TTC549 (cell line): ENCODE measurements around the gene CAMKMT.

Experiments used
- FAIRE-seq: peaks from 2 replicates; lab custom pipeline; 2012; peaks lifted over from hg19 to GRCh38; lab: Jason Lieb, UNC

Gene CAMKMT

GRCh38 chr2:44444881-44445280 lies 83.1 kb downstream of the CAMKMT start:
- no peak for FAIRE-seq

GRCh38 chr2:44448860-44449527 lies 87.2 kb downstream of the CAMKMT start:
- no peak for FAIRE-seq

- no peak for FAIRE-seq
These were observed 88.3 kb downstream of the CAMKMT start for GRCh38 chr2:44450082-44450481.

- FAIRE-seq = no peak
These were observed 89.1 kb downstream of the CAMKMT start for GRCh38 chr2:44450806-44451205.

GRCh38 chr2:44452069-44452583 lies 90.4 kb downstream of the CAMKMT start:
- FAIRE-seq = no peak

- no peak for FAIRE-seq
These were observed 91.5 kb downstream of the CAMKMT start for GRCh38 chr2:44453259-44453658.

- peak; percentile 26 for FAIRE-seq
These were observed 94.1 kb downstream of the CAMKMT start for GRCh38 chr2:44455877-44456276.

GRCh38 chr2:44456946-44457345 lies 95.2 kb downstream of the CAMKMT start:
- FAIRE-seq = peak; percentile 19

- FAIRE-seq = no peak
These were observed 98.0 kb downstream of the CAMKMT start for GRCh38 chr2:44459739-44460138.

- no peak for FAIRE-seq
These were observed 101.4 kb downstream of the CAMKMT start for GRCh38 chr2:44462934-44463849.

GRCh38 chr2:44464437-44464836 lies 102.7 kb downstream of the CAMKMT start:
- no peak for FAIRE-seq

- FAIRE-seq = no peak
These were observed 108.4 kb downstream of the CAMKMT start for GRCh38 chr2:44470151-44470550.

GRCh38 chr2:44477657-44478414 lies 116.1 kb downstream of the CAMKMT start:
- FAIRE-seq = peak; percentile 50

GRCh38 chr2:44479127-44479887 lies 117.6 kb downstream of the CAMKMT start:
- FAIRE-seq = peak; percentile 99

- FAIRE-seq = no peak
These were observed 118.3 kb downstream of the CAMKMT start for GRCh38 chr2:44480068-44480467.

GRCh38 chr2:44487052-44487451 lies 125.3 kb downstream of the CAMKMT start:
- peak; percentile 63 for FAIRE-seq

GRCh38 chr2:44490726-44491125 lies 129.0 kb downstream of the CAMKMT start:
- FAIRE-seq = no peak

- no peak for FAIRE-seq
These were observed 132.3 kb downstream of the CAMKMT start for GRCh38 chr2:44494006-44494405.

- FAIRE-seq = no peak
These were observed 133.3 kb downstream of the CAMKMT start for GRCh38 chr2:44495035-44495434.

GRCh38 chr2:44495544-44495943 lies 133.8 kb downstream of the CAMKMT start:
- FAIRE-seq = no peak

GRCh38 chr2:44496130-44496529 lies 134.4 kb downstream of the CAMKMT start:
- FAIRE-seq = no peak

- no peak for FAIRE-seq
These were observed 136.8 kb downstream of the CAMKMT start for GRCh38 chr2:44498551-44498950.
